Measurements from ENCODE around the gene KLHDC7A. TPM values are rescaled to one million over a fixed set of nuclear protein-coding genes. Genes with fewer than 3 reads are reported as not detected.

Gene KLHDC7A
- total RNA-seq, 1 donor from 2014 or later: not detected

- no peaks in the 10 kb centered on the region for H3K36me3 Mint-ChIP-seq (ENCODE audit: low read depth)
- TF ChIP-seq CTCF (conservative IDR thresholded peaks at IDR 0.05): no peak
Measured at GRCh38 chr1:18501833-18502232, 21.1 kb downstream of the KLHDC7A start.

GRCh38 chr1:18504609-18505008, 23.9 kb downstream of the KLHDC7A start:
- Mint-ChIP-seq H3K27ac (ENCODE audit: unreplicated experiment) (no peak overlapping the region), H3K27me3 (ENCODE audit: low read depth) (peaks cover 66% of the 10 kb centered on the region), H3K4me1 (no peaks in the 10 kb centered on the region), H3K36me3 (ENCODE audit: low read depth) (no peaks in the 10 kb centered on the region), H3K9me3 (peaks cover 3% of the 10 kb centered on the region), H3K4me3 (no peak overlapping the region)
- no peak for TF ChIP-seq CTCF (conservative IDR thresholded peaks at IDR 0.05)
- no peak for DNase-seq (ENCODE audit: low read depth, low spot score)

More at GRCh38 chr1:18501833-18502232, 21.1 kb downstream of the KLHDC7A start:
- DNase-seq (ENCODE audit: low read depth, low spot score): no peak
- H3K9me3 Mint-ChIP-seq: peaks cover 5% of the 10 kb centered on the region
- no peaks in the 10 kb centered on the region for H3K4me1 Mint-ChIP-seq
- no peak overlapping the region for H3K27ac Mint-ChIP-seq (ENCODE audit: unreplicated experiment)
- peaks cover 73% of the 10 kb centered on the region for H3K27me3 Mint-ChIP-seq (ENCODE audit: low read depth)
- H3K4me3 Mint-ChIP-seq: no peak overlapping the region

- no peak for DNase-seq (ENCODE audit: low read depth, low spot score)
- Mint-ChIP-seq H3K27ac (ENCODE audit: unreplicated experiment) (no peak overlapping the region), H3K9me3 (peaks cover 3% of the 10 kb centered on the region), H3K4me1 (no peaks in the 10 kb centered on the region), H3K36me3 (ENCODE audit: low read depth) (no peaks in the 10 kb centered on the region), H3K27me3 (ENCODE audit: low read depth) (peaks cover 58% of the 10 kb centered on the region), H3K4me3 (no peak overlapping the region)
- no peak for TF ChIP-seq CTCF (conservative IDR thresholded peaks at IDR 0.05)
Measured at GRCh38 chr1:18505666-18506065, 24.9 kb downstream of the KLHDC7A start.

GRCh38 chr1:18508084-18508483, 27.4 kb downstream of the KLHDC7A start:
- Mint-ChIP-seq H3K4me1 (peaks cover 4% of the 10 kb centered on the region), H3K9me3 (no peaks in the 10 kb centered on the region), H3K36me3 (ENCODE audit: low read depth) (no peaks in the 10 kb centered on the region), H3K27ac (ENCODE audit: unreplicated experiment) (no peak overlapping the region), H3K4me3 (no peak overlapping the region), H3K27me3 (ENCODE audit: low read depth) (peaks cover 65% of the 10 kb centered on the region)
- DNase-seq (ENCODE audit: low read depth, low spot score): no peak
- TF ChIP-seq CTCF (conservative IDR thresholded peaks at IDR 0.05): no peak

- H3K9me3 Mint-ChIP-seq: no peaks in the 10 kb centered on the region
- no peak overlapping the region for H3K27ac Mint-ChIP-seq (ENCODE audit: unreplicated experiment)
- peaks cover 46% of the 10 kb centered on the region for H3K27me3 Mint-ChIP-seq (ENCODE audit: low read depth)
- no peak for DNase-seq (ENCODE audit: low read depth, low spot score)
- H3K4me3 Mint-ChIP-seq: no peak overlapping the region
- H3K4me1 Mint-ChIP-seq: peaks cover 4% of the 10 kb centered on the region
- no peaks in the 10 kb centered on the region for H3K36me3 Mint-ChIP-seq (ENCODE audit: low read depth)
- no peak for TF ChIP-seq CTCF (conservative IDR thresholded peaks at IDR 0.05)
Measured at GRCh38 chr1:18511149-18511873, 30.6 kb downstream of the KLHDC7A start.

All from neural crest cell (in vitro differentiated cells).